NCI-H1105 treated with DMSO at 0.1 percent for 48 hours (cell line): Measurements from ENCODE around the gene TIMM23.
A peak's percentile ranks its signal among the peaks of the same experiment; 100 is the strongest.
"Not testable (repeated sequence)": the region's sequence is repeated elsewhere in the genome, so short reads cannot be mapped to it uniquely, and the experiment has no call there.

Experiments
- DNase-seq: peaks from one replicate; lab custom pipeline; 2025; lab: John Stamatoyannopoulos, UW

Gene TIMM23

DNA sequence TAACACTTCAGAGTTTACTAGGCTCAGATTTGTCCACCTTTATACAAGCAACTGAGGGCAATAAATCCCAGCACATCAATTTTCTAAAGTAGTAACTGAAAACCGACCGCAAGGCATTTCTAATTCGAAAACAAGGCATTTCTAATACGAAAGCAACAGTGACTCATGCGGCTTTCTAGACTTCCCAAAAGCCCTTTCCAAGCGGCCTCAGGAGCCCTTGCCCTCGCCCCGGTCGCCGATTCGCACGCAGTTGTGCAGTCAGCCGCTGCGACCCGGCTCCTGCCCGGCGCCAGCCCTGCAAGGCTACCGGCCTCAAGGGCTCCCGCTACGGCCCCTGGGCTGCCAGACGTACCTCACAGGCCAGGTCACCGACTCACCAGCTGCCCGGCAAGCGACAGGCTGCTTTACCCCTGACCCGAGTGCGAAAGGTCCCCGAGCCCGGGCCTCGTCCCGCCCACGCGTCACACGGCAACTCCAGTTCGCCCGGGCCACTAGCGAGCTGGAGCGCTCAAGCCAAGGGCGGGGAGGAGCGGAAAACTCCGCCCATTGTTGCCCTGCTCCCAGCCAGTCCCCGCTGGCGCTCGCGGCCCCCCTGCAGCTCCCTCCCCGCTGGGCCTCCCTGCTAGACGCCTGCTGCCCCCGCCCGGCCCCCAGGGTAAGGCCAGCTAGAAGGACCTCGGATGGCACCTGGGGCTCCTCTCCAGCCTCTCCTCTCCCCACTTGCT is 50.9 kb downstream of the TIMM23 start:
- DNase-seq: no peak

DNA sequence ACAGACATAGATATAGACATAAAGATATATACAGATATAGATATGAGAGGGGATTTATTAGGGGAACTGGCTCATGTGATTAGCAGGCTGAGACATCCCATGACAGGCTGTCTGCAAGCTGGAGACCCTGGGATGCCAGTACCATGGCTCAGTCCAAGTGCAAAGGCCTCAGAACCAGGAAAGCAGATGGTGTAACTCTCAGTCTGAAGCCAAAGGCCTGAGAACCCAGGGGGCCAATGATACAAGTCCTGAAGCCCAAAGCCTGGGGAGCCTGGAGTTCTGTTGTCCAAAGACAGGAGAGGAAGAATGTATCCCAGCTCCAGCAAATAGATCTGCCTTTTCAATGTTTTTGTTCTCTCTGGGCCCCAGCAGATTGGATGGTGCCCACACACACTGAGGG is 52.7 kb downstream of the TIMM23 start:
- DNase-seq: no peak

DNA sequence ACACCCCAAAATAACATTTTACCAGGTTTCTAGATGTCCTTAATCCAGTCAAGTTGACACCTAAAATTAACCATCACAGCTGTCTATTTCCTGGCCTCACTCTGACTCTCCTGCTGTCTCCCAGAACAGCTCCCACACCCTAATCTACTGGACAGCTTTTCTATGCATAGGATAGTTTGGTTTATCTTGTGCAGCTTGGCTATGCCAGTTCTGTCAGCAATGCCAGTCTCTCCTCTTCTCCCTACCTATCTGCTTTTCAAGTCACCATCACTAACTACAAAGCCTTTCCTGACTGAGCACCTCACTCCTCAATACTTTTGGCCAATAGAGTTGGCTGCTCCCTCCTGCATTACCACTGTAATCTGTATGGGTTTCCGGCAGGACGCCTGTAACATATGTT is 53.1 kb downstream of the TIMM23 start:
- DNase-seq: no peak

DNA sequence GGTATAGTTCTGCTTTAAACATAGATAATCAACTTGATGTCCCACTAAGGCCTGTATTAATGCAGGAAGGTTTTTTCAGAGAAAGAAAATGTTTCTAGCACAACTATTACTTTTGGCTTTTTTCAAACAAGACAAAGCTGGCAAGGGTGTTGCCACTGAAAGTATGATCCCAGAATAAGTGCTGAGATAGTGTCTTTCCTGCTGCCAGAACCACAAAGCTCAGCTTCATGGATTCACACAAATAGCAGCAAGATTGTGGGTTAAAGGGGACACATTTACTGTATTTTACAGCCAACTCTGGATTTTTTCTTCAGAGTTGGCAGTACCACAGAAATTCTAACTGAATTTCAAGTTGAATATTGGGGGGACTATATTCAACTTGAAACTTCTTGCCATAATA is 53.8 kb downstream of the TIMM23 start:
- no peak for DNase-seq

DNA sequence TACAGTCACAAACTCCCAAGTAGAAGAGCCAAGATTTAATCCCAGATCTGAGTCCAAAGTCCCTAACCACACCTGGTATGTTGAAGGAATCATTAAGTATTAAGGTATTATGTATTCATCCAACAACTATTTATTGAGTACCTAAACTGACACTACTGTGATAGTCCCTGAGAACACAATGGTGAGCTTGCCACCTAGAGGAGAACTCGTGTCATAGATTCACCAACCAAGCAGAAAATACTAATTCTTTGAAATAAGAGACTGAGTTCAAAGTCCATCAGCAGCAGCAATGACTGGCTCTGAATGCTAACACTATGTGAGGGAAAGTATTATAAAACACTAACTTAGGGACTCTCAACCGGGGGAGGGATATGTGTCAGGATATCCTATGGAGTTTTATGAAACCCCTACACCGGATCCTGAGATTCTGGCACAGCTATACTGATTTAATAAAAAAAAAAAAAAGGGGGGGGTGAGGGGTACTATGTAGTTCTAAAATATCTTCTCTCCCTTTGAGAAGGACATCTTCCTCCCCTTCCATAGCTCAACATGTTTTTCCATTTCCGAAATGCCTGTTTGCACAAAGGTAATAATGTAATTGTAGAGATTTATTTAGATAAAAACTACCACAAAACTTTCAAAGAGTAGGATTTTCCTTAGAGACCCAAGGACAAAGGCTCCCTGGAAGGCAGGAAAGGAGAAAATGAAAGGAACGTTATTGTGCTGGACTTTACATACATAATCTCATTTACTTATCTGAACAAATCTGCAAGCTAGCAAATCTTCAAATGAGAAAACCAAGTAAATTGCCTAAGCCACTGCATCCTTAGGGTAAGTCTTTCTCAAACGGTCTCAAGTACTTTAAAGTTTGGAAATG is 56.5 kb downstream of the TIMM23 start:
- peak; percentile 23 for DNase-seq

DNA sequence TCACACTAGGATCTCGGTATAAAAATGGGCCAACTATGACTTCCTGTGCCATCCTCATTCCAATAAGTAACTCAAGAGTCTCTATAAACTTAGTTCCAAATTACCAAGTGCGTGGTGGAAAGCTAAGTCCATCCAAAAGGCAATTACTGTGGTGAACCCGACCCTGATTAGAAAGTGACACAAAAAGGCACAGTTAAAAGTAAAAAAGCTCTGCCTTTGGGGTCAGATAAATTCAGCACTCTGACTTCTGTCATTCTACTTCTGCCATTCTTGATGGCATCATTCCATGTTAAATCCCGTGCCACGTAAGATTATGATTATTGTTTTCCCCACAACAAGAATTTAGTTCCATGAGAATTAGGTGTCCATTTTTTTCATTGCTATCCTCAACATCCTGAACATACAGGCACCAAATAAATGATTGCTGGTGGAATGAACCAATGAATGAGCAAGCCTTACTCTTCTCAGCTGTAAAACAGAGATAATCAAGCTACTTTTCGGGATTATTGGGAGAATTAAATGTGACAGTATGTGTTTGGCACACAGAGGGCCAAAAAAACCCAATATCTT is 57.3 kb downstream of the TIMM23 start:
- no peak for DNase-seq

DNA sequence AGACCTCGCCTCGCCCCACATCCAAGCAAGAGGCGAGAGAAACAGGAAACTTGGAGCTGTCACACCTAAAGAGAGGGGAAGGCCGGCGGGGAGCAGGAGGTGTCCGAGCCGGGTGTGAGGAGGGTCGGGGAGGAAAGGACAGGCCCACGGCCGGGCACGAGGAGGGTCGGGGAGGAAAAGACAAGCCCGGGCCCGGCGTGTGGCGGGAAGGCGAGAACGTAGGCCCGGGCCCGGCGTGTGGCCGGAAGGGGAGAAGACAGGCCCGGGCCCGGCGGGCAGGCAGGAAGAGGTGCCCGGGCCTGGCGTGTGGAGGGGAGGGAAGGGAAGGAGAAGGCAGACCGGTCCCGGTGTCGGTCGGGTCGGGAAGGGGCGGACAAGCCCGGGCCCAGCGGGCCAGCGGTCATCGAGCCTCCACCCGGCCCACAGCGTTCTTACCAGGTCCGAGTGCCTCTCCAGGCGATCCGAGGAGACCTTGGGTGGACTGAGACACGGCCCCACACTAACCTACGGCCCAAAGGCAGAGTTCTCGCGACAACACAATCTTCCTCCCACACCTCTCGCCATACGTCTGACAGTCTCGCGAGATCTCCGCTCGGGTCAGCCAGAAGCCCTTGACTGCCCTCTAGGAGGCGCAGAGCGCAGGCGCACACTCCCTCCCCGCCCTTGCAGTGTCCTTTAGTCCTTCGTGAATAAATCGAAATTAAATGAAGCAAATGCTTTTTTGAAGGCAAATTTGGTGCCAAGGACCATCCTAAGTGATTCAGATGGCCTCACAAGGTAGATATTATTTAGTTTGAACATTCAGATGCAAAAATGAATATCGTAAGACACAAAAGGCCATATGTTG is 58.0 kb downstream of the TIMM23 start, which contains the start of gene NCOA4:
Gene NCOA4, minus strand, starts transcription at position 533 of the 847 bp plus-strand sequence. CDS start 13,943 bp downstream, outside the sequence.
- peak; percentile 87 for DNase-seq

DNA sequence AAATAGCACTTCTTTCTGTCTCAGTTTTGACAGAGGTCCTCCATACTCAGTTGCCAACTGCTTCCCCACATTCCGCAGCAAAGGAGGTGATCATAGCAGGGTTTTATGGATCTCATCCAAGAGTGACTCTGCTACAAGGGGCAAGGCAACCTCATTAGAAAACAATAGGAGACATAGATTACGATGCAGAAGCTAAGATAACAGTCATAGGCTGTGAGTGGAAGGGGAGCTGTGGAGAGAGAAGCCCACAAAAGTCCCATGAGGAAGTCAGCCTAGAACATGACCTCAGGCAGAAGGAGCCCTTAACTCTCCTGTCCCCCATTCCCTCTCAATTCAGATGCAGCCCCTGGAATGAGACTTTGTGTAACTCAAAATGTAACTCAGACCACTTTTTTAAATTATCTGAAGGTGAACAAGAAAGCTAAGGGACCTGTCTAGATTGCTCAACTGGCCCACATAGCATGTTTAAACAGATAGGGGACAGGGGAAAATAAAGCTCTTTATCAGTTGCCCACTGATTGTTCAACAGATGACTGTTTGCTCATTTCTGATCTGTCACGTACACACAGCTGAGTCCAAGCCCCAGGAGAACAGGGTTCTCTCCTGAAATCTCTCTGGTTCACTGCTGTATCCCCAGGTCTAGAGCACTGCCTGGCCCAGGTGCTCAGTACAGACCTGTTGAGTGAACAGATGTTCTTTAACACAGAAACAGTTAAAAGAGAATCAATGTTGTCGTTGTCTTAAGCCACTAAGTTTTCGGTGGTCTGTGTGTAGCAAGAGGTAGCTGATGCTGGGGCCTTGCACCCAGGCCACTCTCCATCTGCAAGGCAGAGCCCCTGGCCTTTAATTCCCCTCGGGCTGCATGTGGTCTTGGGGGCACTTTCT is 59.6 kb downstream of the TIMM23 start:
- no peak for DNase-seq

DNA sequence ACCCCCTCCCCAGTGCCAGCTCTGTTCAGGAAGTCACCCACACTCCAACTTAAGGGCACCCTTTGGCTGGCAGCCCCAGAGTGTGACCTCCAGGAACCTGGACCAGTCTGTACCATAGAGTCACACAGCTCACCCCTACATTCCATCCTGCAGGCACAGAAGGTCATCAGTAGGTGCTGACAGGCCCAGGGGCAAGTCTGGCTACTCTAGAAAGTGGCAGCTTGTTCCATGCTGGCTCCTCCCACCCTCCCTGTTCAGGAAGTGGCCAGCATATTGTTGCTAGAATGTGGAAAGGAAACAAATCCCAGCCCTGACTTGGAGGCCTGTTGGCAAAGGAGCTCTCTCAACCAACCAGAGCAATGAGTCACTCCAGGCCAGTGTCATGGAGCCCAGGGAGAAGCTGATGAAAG is 61.3 kb downstream of the TIMM23 start:
- DNase-seq: no peak

DNA sequence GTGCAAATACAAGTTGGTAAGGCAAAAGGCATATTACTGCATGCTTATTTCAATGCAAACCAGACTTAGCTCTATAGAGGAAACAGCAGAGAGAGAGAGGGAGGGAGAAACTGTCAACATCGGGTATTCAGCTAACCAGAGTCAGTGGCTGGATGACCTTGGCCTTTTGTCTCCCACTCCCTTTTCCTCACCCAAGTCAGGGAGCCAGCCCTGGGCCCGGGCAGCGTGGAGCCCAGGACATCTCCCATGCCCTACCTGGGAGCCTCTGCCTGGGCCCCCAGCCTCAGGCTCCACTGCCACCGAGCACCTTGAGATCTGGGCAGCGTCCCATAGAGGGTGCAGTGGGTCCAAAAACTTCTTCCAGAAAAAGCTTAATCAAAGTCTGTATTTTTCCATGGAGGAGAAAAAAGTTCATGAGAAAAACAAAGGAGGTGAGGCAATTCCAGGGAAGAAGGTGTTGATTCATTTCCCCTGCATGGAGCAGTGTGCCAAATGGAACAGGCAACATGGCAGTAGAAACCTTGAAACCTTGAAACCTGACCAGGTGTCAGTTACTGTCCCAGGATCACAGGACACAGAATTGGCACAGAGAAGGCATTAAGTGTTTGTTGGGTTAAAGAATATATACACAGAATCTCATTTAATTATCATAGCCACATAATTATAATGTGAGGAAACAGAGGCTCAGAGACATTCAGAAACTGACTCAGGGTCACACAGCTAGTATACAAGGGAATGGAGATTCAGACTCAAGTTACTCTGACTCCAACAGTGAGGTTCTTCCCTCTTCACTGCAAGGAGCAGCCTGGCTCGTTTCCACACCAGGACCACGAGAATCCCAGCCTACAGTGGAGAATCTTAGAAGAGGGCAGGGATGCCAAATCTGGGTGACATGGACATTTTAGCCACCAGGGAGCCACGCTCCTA is 63.9 kb downstream of the TIMM23 start:
- DNase-seq: no peak

DNA sequence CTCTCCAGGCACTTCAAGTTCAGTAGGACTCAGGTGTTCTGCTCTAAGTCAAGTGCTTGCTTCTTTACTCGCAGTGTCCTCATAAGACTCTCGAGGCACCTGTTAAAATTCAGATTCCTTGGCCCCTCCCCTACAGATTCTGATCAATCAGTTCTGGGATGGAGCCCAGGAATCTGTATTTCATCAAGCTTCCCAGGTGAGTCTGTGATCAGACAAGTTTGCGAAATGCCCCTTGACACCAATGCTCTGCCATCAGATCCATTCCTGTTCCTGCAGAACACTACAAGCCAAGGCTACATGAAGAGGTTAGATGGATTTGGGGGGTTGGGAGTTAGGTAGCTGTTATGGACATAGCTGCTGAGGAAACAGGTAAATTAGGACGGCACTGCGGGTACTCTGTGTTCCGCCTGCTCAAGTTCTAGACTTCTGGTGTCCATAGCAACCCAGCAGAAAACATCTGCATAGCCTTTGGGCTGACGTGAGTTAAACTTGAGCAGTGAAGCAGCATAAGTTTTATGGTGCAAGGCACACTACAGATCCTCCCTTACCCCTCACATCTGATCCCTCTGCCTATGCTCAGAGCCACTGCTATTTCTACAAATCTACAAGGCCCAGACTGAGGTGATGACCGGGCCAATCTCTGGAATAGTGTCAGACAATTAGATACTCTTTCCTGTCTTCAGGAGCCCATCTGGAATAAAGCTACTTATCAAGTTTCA is 65.0 kb downstream of the TIMM23 start:
- no peak for DNase-seq

DNA sequence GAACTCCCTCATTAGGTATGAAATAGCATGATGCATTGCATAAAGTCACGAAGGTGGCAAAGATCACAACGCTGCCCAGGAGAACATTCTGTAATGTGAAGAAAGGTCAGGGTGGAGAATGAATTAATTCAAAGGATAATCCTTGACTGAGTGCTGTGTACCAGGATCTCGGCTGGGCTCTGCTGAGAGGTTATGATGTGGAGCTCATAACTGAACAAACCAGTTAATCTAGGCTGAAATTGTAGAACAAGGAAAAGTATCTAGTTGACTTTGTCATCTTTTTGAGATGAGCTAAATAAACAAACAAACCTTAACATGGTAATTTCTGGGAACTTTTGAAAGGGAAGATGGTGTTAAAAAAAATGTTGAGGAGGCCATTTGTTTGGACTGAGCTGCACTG is 67.7 kb downstream of the TIMM23 start:
- DNase-seq: no peak

DNA sequence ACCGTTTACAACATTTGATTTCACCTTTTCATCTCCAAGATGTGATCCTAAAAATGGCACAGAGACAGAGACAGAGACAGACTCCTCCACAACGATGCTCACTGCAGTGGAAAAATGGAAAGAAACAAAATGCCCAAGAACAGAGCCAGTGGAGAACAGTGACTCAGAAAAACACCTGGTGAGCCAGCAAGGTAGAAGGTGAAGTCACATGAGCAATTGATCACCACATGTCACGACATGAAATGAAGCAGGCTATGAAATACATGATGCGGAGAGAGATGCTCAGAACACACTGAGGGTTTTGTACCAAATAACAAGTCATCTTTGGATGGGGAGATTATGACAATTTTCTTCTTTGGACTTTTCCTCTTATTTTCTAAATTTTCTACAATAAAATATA is 70.2 kb downstream of the TIMM23 start:
- no peak for DNase-seq

DNA sequence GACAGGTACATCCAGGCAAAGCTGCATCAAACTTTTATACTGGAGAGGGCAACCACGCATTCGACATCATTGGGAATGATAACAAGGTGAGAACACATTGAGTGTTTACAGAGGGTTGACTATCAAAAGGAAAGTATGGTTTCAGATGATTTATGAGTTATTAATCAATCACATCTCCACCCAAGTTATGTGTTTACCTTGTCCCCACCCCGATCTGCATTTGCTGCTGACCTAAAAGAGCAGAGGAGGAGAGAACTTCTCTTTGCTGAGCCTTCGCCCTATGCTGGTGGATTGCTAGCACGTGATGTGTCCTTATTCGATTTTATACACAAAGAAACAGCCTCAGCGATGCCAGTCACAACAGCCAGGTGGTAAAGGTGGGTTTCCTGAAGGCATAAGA is 74.0 kb downstream of the TIMM23 start, which contains the start of gene MSMB:
Gene MSMB, minus strand, starts transcription at position 9 of the 400 bp plus-strand sequence. CDS start 32 bp downstream, outside the sequence.
- no peak for DNase-seq

DNA sequence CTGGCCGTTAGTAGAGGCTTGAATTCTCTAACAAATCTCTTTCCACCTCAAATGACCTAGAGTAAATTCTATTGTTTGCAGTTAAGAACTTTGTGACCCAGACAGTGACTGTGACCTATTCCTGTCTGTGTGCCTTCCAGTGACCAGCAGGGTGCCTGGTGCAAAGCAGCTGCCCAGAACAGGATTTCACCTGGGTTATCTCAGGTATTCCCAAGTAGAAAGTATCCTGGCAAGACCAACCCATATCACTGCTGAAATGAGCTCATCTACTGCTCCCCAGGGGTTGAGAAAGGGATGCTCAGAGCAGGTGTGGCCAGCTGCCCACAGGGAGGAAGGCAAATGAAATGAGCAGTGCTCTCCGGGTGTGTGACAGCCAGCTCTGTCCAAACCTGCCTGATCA is 75.9 kb downstream of the TIMM23 start:
- DNase-seq: no peak

DNA sequence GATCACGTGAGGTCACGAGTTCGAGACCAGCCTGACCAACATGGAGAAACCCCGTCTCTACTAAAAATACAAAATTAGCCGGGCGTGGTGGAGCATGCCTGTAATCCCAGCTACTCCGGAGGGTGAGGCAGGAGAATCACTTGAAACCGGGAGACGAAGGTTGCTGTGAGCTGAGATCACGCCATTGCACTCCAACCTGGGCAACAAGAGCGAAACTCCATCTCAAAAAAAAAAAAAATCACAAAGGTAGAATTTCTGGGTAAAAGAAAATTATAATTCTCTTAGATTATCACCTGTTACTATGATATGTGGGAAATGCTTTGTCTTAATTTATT is 77.2 kb downstream of the TIMM23 start:
- not testable (repeated sequence) for DNase-seq

DNA sequence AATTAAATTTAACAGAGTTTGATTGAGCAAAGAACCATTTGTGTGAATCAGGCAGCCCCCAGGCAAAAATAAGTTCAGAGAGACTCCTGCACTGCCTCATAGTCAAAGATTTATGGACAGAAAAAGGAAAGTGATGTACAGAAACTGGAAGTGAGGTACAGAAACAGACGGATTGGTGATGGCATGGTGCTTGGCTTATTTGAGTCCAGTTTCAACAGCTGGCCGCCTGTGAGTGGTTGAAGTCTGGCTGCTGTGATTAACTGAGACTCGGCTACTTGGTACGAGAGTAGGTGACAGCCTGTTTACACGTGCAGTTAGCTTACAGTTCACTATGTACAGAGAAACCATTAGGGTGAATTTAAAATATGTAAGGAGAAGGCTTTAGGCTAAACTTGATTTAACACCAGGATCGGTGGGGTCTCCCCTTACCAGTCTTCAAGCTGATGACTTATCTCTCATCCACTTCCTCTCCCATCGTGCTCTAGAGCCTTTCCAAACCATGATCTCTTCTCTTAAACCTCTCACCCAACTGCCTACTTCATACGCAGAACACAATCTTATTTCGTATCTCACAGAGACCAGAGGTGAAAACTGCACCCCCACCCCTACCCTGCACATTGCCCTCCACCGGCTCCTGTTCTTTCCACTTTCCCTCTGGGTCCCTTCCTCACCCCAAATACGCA is 78.8 kb downstream of the TIMM23 start:
- DNase-seq: no peak

DNA sequence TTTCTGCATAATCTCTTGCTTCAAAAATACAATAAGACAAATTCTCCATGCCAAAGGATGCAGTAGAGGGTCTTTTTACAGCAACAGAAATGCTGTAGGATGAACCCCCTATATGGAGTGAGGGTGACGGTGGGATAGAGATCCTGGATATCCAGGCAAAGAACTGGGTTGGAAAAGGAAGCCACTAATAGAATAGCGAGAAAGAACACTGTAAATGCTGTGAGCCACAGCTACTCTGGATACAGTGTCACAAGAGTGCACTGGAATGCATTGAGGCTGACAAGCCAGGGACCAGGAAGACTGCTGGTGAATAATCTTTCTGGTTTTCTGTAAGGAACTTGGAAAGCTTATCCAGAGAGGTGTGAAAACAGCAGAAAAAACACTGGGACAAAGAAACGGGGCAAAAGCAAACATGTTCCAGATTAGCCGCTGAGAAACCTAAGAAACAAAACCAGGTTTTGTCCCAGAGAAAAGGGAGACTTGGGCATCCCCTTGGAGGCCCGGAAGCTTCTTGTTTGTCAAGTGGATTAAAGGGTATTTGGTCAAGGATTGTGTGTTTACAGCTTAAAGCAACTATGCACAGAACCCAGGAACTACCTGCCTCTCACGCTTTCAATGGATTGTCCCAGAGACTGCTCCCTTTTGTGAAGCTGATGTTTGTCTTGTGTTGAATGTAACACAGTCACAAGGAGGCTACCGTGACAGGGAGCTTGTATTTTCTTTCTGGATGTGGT is 79.9 kb downstream of the TIMM23 start:
- no peak for DNase-seq
